Vagina (tissue), 2 donors: ENCODE measurements around the gene BNC2.

ENCODE experiments used
- CTCF ChIP-seq, 3 experiments: fragments of 450-650 bp in 2 of 3; fragments of 200-600 bp in 1 of 3; sonication (generic) in 1 of 3; IDR thresholded peaks; one replicate each; pipeline ENCODE4 v1.5.1; 2017 to 2019; ENCODE audit warnings: antibody characterized with exemption in 3 of 3, mild to moderate bottlenecking in 2 of 3, moderate library complexity in 2 of 3
- POLR2A ChIP-seq, 2 donors: fragments of 450-650 bp; IDR thresholded peaks; one replicate each; pipeline ENCODE4 v1.6.1; 2017; ENCODE audit warnings: antibody characterized with exemption in 2 of 2, mild to moderate bottlenecking in 2 of 2, moderate library complexity in 2 of 2

DNA sequence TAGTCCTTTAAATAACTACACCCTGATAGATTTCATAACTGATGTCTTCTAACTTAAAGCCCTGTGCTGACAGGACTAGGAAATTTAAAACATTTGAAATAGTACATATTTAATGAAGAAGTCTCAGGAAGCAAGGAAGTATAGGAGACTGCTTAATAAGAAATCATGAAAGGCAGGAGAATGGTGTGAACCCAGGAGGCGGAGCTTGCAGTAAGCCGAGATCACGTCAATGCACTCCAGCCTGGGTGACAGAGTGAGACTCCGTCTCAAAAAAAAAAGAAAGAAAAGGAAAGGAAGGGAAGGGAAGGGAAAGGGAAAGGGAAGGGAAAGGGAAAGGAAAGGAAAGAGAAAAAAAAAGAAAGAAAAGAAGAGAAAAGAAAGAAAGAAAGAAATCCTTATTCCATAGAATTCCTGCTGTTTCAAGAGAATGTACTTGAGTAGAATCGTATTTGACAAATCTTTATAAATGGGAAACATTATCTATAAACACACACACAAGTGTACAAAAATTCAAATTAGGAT lies 74.1 kb downstream of the BNC2 start:
- no peak for TF ChIP-seq POLR2A (IDR thresholded peaks at IDR 0.05)
- TF ChIP-seq CTCF (IDR thresholded peaks at IDR 0.05): no peak
